GM18511 (cell line): ENCODE measurements around the gene HOXC9.

Experiments used
- ATAC-seq: cut with Tn5 transposase; IDR thresholded peaks from one replicate; pipeline ENCODE4 v1.9.1; 2021; ENCODE audit warnings: mild to moderate bottlenecking, moderate library complexity; ENCODE audit not compliant: unreplicated experiment

Gene HOXC9

GRCh38 chr12:53998900-53999236 is 1.1 kb upstream of the HOXC9 start:
- ATAC-seq, result no peak

- ATAC-seq, result no peak
Measured at GRCh38 chr12:53999559-54000115, 324 bp upstream of the HOXC9 start.

- ATAC-seq, result no peak
Measured at GRCh38 chr12:54001283-54002187, 1.6 kb downstream of the HOXC9 start.

- no peak for ATAC-seq
Measured at GRCh38 chr12:54002278-54002914, 2.4 kb downstream of the HOXC9 start.

- ATAC-seq, result no peak
Measured at GRCh38 chr12:54002915-54003389, 3.0 kb downstream of the HOXC9 start.

- ATAC-seq, result no peak
Measured at GRCh38 chr12:54003625-54004024, 3.7 kb downstream of the HOXC9 start.

GRCh38 chr12:54004063-54004840 is 4.3 kb downstream of the HOXC9 start:
- no peak for ATAC-seq

GRCh38 chr12:54004841-54005530 is 5.0 kb downstream of the HOXC9 start:
- ATAC-seq, result no peak

GRCh38 chr12:54005531-54005852 is 5.5 kb downstream of the HOXC9 start:
- ATAC-seq, result no peak

GRCh38 chr12:54005853-54006558 is 6.0 kb downstream of the HOXC9 start:
- ATAC-seq, result peak; percentile 71

GRCh38 chr12:54006559-54007220 is 6.7 kb downstream of the HOXC9 start:
- no peak for ATAC-seq

- no peak for ATAC-seq
Measured at GRCh38 chr12:54007538-54008259, 7.7 kb downstream of the HOXC9 start.

- ATAC-seq, result no peak
Measured at GRCh38 chr12:54008260-54008552, 8.2 kb downstream of the HOXC9 start.

GRCh38 chr12:54009171-54010052 is 9.5 kb downstream of the HOXC9 start:
- ATAC-seq, result no peak

GRCh38 chr12:54010053-54010971 is 10.4 kb downstream of the HOXC9 start:
- ATAC-seq, result no peak

- no peak for ATAC-seq
Measured at GRCh38 chr12:54010972-54011664, 11.2 kb downstream of the HOXC9 start.
